Natural killer cell (primary cell): ENCODE data around the gene TACC2. TPM values are rescaled to one million over a fixed set of nuclear protein-coding genes. Genes with fewer than 3 reads are reported as not detected.

Experiments
- ATAC-seq, 3 donors: fragments of 150-1000 bp in 2 of 3; fragments of 200-7000 bp in 1 of 3; cut with Tn5 transposase; 1 replicate in 1 of 3; 2 replicates in 2 of 3; pipeline ENCODE4 v1.10.0; 2021; ENCODE audit warnings: mild to moderate bottlenecking in 2 of 3, moderate library complexity in 2 of 3
- DNase-seq, 2 donors: peaks; one replicate each; pipeline versions ENCODE4 v3.0.0 to v3.0.0-alpha.2; 2013 to 2021; ENCODE audit warnings: mixed read lengths in 1 of 2
- H3K27ac ChIP-seq: one replicate; pipeline ENCODE4 v1.5.1; 2013; ENCODE audit warnings: mild to moderate bottlenecking, low read length
- H3K27me3 ChIP-seq: one replicate; pipeline ENCODE4 v1.6.1; 2013; ENCODE audit warnings: low read length; ENCODE audit not compliant: control insufficient read depth, insufficient read depth
- H3K36me3 ChIP-seq: one replicate; pipeline ENCODE4 v1.6.1; 2013; ENCODE audit warnings: low read length; ENCODE audit not compliant: control insufficient read depth, insufficient read depth
- H3K4me1 ChIP-seq: one replicate; pipeline ENCODE4 v1.6.1; 2013; ENCODE audit warnings: low read length; ENCODE audit not compliant: control insufficient read depth, insufficient read depth
- H3K4me3 ChIP-seq: one replicate; pipeline ENCODE4 v1.5.1; 2013; ENCODE audit warnings: low read length
- H3K9me3 ChIP-seq: one replicate; pipeline ENCODE4 v1.6.1; 2013; ENCODE audit warnings: low read length; ENCODE audit not compliant: control insufficient read depth, insufficient read depth
- H3K27ac Mint-ChIP-seq, 2 donors: one replicate each; pipeline ENCODE4 v1.8.0; 2022; ENCODE audit warnings: mild to moderate bottlenecking in 2 of 2, mixed read lengths in 2 of 2, moderate library complexity in 1 of 2
- H3K27me3 Mint-ChIP-seq, 2 donors: one replicate each; pipeline ENCODE4 v1.8.0; 2022; ENCODE audit warnings: low read depth in 2 of 2, mixed read lengths in 2 of 2
- H3K36me3 Mint-ChIP-seq: one replicate; pipeline ENCODE4 v1.8.0; 2022; ENCODE audit warnings: mixed read lengths
- H3K4me1 Mint-ChIP-seq, 2 donors: one replicate each; pipeline ENCODE4 v1.8.0; 2022; ENCODE audit warnings: mixed read lengths in 2 of 2
- H3K4me3 Mint-ChIP-seq: one replicate; pipeline ENCODE4 v1.8.0; 2022; ENCODE audit warnings: mild to moderate bottlenecking, moderate library complexity, mixed read lengths
- H3K9me3 Mint-ChIP-seq, 2 donors: one replicate each; pipeline ENCODE4 v1.8.0; 2022; ENCODE audit warnings: mixed read lengths in 2 of 2
- CTCF ChIP-seq: fragments of 200-600 bp; IDR thresholded peaks from one replicate; pipeline ENCODE4 v1.8.0; 2022; ENCODE audit warnings: antibody characterized with exemption
- WGBS: methylation state at CpG from one replicate; pipeline ENCODE4 v1.1.7; 2013; ENCODE audit warnings: missing lambda C conversion rate; ENCODE audit not compliant: insufficient coverage; 5-methylcytosine and 5-hydroxymethylcytosine counted together
- intact Hi-C: fragments of 100-400 bp; cut with micrococcal nuclease; formaldehyde crosslinking; loops from one replicate; pipeline ENCODE4 v1.14.2; 2022
- total RNA-seq, 4 donors: library from RNA; stranded (reverse); fragments of 120-200 nt in 1 of 4; gene quantifications; one replicate each; pipeline versions ENCODE4 v1.2.3 to v1.2.4, GENCODE V29; 2013 to 2022

TACC2 gene
- total RNA-seq, 3 donors from 2014 or later (not counting 1 experiment from before 2014, with no cell fraction given): not detected

- H3K4me3 Mint-ChIP-seq: no peak overlapping the region
- H3K4me1 Mint-ChIP-seq: peaks cover 0 to 5% of the 10 kb centered on the region in 2 donors
- intact Hi-C loops: no loop called here
- H3K9me3 ChIP-seq: no peaks in the 10 kb centered on the region
- DNase-seq: no peak
- no peak for ATAC-seq
- H3K36me3 Mint-ChIP-seq: no peaks in the 10 kb centered on the region
- H3K4me3 ChIP-seq: no peak overlapping the region
- H3K27me3 Mint-ChIP-seq: peaks cover 57 to 74% of the 10 kb centered on the region in 2 donors
- H3K9me3 Mint-ChIP-seq: no peaks in the 10 kb centered on the region
- H3K4me1 ChIP-seq: no peaks in the 10 kb centered on the region
- no peak for TF ChIP-seq CTCF
- H3K36me3 ChIP-seq: no peaks in the 10 kb centered on the region
- peaks cover 16% of the 10 kb centered on the region for H3K27me3 ChIP-seq
- no peak overlapping the region for H3K27ac Mint-ChIP-seq
- no peak overlapping the region for H3K27ac ChIP-seq
- WGBS: 48% methylated on average over 16 of the region's 16 CpGs
These were observed 173.8 kb downstream of the TACC2 start for GRCh38 chr10:122162671-122163173.

DNA sequence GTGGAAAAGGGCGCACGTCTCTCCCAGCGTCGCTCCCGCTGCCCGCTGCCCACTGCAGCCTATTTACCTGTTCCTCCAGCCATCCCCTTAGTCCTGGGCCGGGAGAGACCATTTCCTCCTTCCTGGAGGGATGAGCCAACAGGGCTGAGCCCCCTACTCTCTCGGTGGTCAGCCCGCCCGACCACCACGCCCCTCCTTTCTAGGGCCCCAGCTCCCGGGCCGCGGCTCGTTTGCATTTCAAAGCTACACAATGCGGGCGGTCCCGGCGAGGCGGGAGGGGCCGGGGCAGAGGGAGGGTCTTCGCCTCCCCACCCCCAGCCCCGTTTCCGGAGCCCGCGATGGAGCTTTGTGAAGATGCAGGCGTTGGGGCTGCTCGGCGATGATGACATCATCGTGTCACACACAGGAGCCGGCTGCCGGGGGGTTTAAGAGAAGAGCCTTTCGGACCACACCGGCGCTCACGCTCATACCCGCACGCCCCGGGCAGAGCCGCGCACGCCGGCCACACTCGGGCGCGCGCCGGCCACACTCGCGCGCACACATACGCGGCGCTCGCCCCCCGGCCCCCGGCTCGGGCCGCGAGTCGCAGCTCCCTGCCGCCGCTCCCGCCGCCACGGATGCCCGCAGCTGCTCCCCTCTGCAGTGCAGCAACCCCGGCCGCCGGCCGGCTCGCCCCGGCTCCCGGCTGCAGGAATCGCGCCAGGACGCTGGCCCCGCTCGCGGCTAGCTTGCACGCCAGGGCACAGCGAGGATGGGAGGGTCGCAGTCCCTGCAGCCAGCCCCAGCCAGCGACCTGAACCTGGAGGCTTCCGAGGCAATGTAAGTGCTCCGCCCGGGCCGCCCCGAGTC lies 174.4 kb downstream of the TACC2 start:
- Histone ChIP-seq H3K27ac (no peak overlapping the region), H3K36me3 (no peaks in the 10 kb centered on the region), H3K4me1 (no peaks in the 10 kb centered on the region), H3K4me3 (no peak overlapping the region), H3K27me3 (peaks cover 16% of the 10 kb centered on the region), H3K9me3 (no peaks in the 10 kb centered on the region)
- H3K4me3 Mint-ChIP-seq: peak overlapping the region; percentile 31
- TF ChIP-seq CTCF: no peak
- H3K4me1 Mint-ChIP-seq: peaks cover 0 to 5% of the 10 kb centered on the region in 2 donors
- peaks cover 57 to 73% of the 10 kb centered on the region in 2 donors for H3K27me3 Mint-ChIP-seq
- 2% methylated on average over 89 of the region's 89 CpGs for WGBS
- ATAC-seq (no peak), DNase-seq (no peak)
- no peaks in the 10 kb centered on the region for H3K36me3 Mint-ChIP-seq
- intact Hi-C loops: no loop called here
- no peak overlapping the region for H3K27ac Mint-ChIP-seq
- H3K9me3 Mint-ChIP-seq: no peaks in the 10 kb centered on the region

DNA sequence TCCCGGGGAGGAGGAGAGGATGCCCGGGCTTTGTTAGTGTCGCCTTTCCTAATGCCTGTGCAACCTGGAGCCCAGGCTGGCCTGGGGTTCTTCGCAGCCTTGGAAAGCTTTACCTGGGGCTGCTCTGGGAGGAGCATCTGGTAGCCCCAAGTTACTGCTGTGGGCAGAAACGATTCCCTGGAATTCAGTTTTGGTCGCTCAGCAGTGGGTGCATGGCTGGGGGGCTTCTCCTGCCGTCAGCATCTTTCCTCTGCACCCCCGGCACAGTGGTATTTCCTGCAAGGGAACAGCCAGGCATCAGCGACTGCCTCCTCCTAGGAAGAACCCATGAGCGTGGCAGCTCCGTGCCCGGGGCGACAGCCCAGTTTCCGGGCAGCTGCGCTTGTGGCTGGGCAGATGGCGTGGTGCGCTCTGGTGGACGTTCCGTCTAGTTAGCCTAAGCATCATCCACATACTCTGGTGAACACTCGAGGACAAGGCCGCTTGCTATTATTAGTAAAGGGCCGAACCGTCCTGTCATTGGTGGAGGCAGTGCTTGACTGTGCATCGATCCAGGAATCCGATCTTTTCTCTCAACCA lies 175.1 kb downstream of the TACC2 start:
- no peak overlapping the region for H3K4me3 ChIP-seq
- H3K4me3 Mint-ChIP-seq: peak overlapping the region; percentile 28
- no peaks in the 10 kb centered on the region for H3K9me3 ChIP-seq
- H3K27me3 Mint-ChIP-seq: peaks cover 53 to 66% of the 10 kb centered on the region in 2 donors
- H3K27ac Mint-ChIP-seq: no peak overlapping the region
- 5% methylated on average over 25 of the region's 25 CpGs for WGBS
- H3K36me3 ChIP-seq: no peaks in the 10 kb centered on the region
- no peak for TF ChIP-seq CTCF
- no peaks in the 10 kb centered on the region for H3K4me1 ChIP-seq
- H3K27me3 ChIP-seq: peaks cover 16% of the 10 kb centered on the region
- peaks cover 0 to 5% of the 10 kb centered on the region in 2 donors for H3K4me1 Mint-ChIP-seq
- H3K27ac ChIP-seq: no peak overlapping the region
- no peaks in the 10 kb centered on the region for H3K36me3 Mint-ChIP-seq
- intact Hi-C loops: no loop called here
- DNase-seq: no peak
- no peak for ATAC-seq
- H3K9me3 Mint-ChIP-seq: no peaks in the 10 kb centered on the region
